ENCODE data around the gene EFNA2. TPM values are rescaled to one million over a fixed set of nuclear protein-coding genes. Genes with fewer than 3 reads are reported as not detected.

Gene EFNA2
- total RNA-seq, 1 experiment from 2014 or later = 12.2 TPM

- Histone ChIP-seq H3K36me3 (ENCODE audit: control insufficient read depth in 1 of 2, insufficient read depth in 2 of 2, low read length in 2 of 2) (no peaks in the 10 kb centered on the region), H3K9me3 (ENCODE audit: control insufficient read depth in 1 of 2, insufficient read depth in 1 of 2, low read depth in 1 of 2, low read length in 2 of 2) (no peaks in the 10 kb centered on the region), H3K9ac (ENCODE audit: low read length) (no peak overlapping the region), H3K4me3 (replicated peaks in 1 of 2; ENCODE audit: low read depth in 1 of 2, low read length in 2 of 2) (no peak overlapping the region), H3K79me2 (ENCODE audit: insufficient read depth, low read length) (peaks cover 9% of the 10 kb centered on the region), H3K9me2 (ENCODE audit: insufficient read depth) (no peaks in the 10 kb centered on the region), H4K20me1 (ENCODE audit: insufficient read depth) (no peaks in the 10 kb centered on the region), H2AFZ (ENCODE audit: low read depth, low read length, poor library complexity, severe bottlenecking) (no peak overlapping the region), H3K4me1 (ENCODE audit: control insufficient read depth in 1 of 2, insufficient read depth in 2 of 2, low read length in 2 of 2) (peaks cover 8 to 14% of the 10 kb centered on the region in 2 experiments), H3K27me3 (ENCODE audit: insufficient read depth, low read length) (no peaks in the 10 kb centered on the region), H3K27ac (ENCODE audit: low read depth, low read length) (no peak overlapping the region), H3K4me2 (ENCODE audit: low read length) (no peak overlapping the region)
- intact Hi-C loops (cut with micrococcal nuclease) = no loop called here
- no peak for TF ChIP-seq FOSL1 (IDR thresholded peaks at IDR 0.05; ENCODE audit: low read depth)
- TF ChIP-seq POLR2A (IDR thresholded peaks at IDR 0.05; ENCODE audit: borderline replicate concordance, extremely low read depth, insufficient read depth, insufficient read length) = no peak
- TF ChIP-seq EGR1 (IDR thresholded peaks at IDR 0.05; ENCODE audit: low read depth) = no peak
- no peak for TF ChIP-seq MAX (IDR thresholded peaks at IDR 0.05)
- TF ChIP-seq SIN3A (IDR thresholded peaks at IDR 0.05; ENCODE audit: low read depth) = no peak
- no peak for TF ChIP-seq SRF (IDR thresholded peaks at IDR 0.05; ENCODE audit: low read depth)
- no peak for TF ChIP-seq ATF3 (IDR thresholded peaks at IDR 0.05)
- TF ChIP-seq JUND (IDR thresholded peaks at IDR 0.05) = no peak
- no peak for TF ChIP-seq EZH2phosphoT487 (IDR thresholded peaks at IDR 0.05; ENCODE audit: borderline replicate concordance)
- TF ChIP-seq SP1 (IDR thresholded peaks at IDR 0.05; ENCODE audit: low read depth) = no peak
- no peak for TF ChIP-seq POLR2AphosphoS5 (IDR thresholded peaks at IDR 0.05; ENCODE audit: low read depth, low read length)
- TF ChIP-seq CEBPB (IDR thresholded peaks at IDR 0.05; ENCODE audit: low read depth) = no peak
- no TSS peak for BruUV-seq (replicated peaks)
- CTCF ChIA-PET = no interaction called here
- DNase-seq (ENCODE audit: low read depth, low spot score) (no peak), ATAC-seq (no peak)
- RAD21 ChIA-PET (ENCODE audit: low non-redundant PET in 1 of 2, low total read pairs in 2 of 2, uncharacterized antibody in 2 of 2, unreplicated experiment in 2 of 2) = no interaction called here
- POLR2A ChIA-PET = no interaction called here
These were observed 65.2 kb downstream of the EFNA2 start for GRCh38 chr19:1350867-1351266.

Other genes starting within 250 kb of the EFNA2 start
- gene ABCA7, start 245.8 kb upstream of the EFNA2 start, total RNA-seq (2021; ENCODE audit: unreplicated experiment) = 91.4 TPM
- gene ARHGAP45, start 218.7 kb upstream of the EFNA2 start, total RNA-seq (2021; ENCODE audit: unreplicated experiment) = 30.4 TPM
- gene POLR2E, start 190.5 kb upstream of the EFNA2 start, total RNA-seq (2021; ENCODE audit: unreplicated experiment) = 281 TPM
- gene GPX4, start 181.9 kb upstream of the EFNA2 start, total RNA-seq (2021; ENCODE audit: unreplicated experiment) = 481 TPM
- gene SBNO2, start 111.6 kb upstream of the EFNA2 start, total RNA-seq (2021; ENCODE audit: unreplicated experiment) = 66.4 TPM
- 86.9 TPM for gene STK11, start 80.1 kb upstream of the EFNA2 start, total RNA-seq (2021; ENCODE audit: unreplicated experiment)
- 23.8 TPM for gene CBARP, start 47.9 kb upstream of the EFNA2 start, total RNA-seq (2021; ENCODE audit: unreplicated experiment)
- 428 TPM for gene ATP5F1D, start 44.1 kb upstream of the EFNA2 start, total RNA-seq (2021; ENCODE audit: unreplicated experiment)
- gene MIDN, start 37.3 kb upstream of the EFNA2 start, total RNA-seq (2021; ENCODE audit: unreplicated experiment) = 146 TPM
- gene CIRBP, start 16.5 kb upstream of the EFNA2 start, total RNA-seq (2021; ENCODE audit: unreplicated experiment) = 276 TPM
- gene FAM174C, start 10.3 kb upstream of the EFNA2 start, total RNA-seq (2021; ENCODE audit: unreplicated experiment) = 77.1 TPM
- gene NDUFS7, start 98.0 kb downstream of the EFNA2 start, total RNA-seq (2021; ENCODE audit: unreplicated experiment) = 114 TPM
- gene GAMT, start 115.7 kb downstream of the EFNA2 start, total RNA-seq (2021; ENCODE audit: unreplicated experiment) = 102 TPM
- gene DAZAP1, start 121.7 kb downstream of the EFNA2 start, total RNA-seq (2021; ENCODE audit: unreplicated experiment) = 191 TPM
- 1,862 TPM for gene RPS15, start 152.5 kb downstream of the EFNA2 start, total RNA-seq (2021; ENCODE audit: unreplicated experiment)
- gene APC2, start 164.2 kb downstream of the EFNA2 start, total RNA-seq (2021; ENCODE audit: unreplicated experiment) = 1.6 TPM
- gene C19orf25, start 193.3 kb downstream of the EFNA2 start, total RNA-seq (2021; ENCODE audit: unreplicated experiment) = 48.8 TPM
- gene PCSK4, start 204.5 kb downstream of the EFNA2 start, total RNA-seq (2021; ENCODE audit: unreplicated experiment) = 11.1 TPM
- 53.9 TPM for gene REEP6, start 205.3 kb downstream of the EFNA2 start, total RNA-seq (2021; ENCODE audit: unreplicated experiment)
- 24.0 TPM for gene ADAMTSL5, start 227.1 kb downstream of the EFNA2 start, total RNA-seq (2021; ENCODE audit: unreplicated experiment)
- not detected for gene PLK5, start 238.2 kb downstream of the EFNA2 start, total RNA-seq (2021; ENCODE audit: unreplicated experiment)